Activated naive CD4-positive, alpha-beta T cell treated with anti-CD3 and anti-CD28 coated beads, Interleukin-2, amount 50 U/mL, for 72 hours (primary cell): Measurements from ENCODE around the gene RTN1. TPM values are rescaled to one million over a fixed set of nuclear protein-coding genes. Genes with fewer than 3 reads are reported as not detected.
A peak's percentile ranks its signal among the peaks of the same experiment; 100 is the strongest.

Experiments used
- ATAC-seq, 2 donors: fragments of 150-1000 bp; cut with Tn5 transposase; 2 replicates each; pipeline ENCODE4 v1.10.0; 2021; ENCODE audit warnings: mild to moderate bottlenecking in 2 of 2, moderate library complexity in 2 of 2
- DNase-seq, 2 donors: peaks; one replicate each; pipeline ENCODE4 v3.0.0; 2021 to 2022; ENCODE audit warnings: low spot score in 2 of 2
- H3K27ac Mint-ChIP-seq, 2 donors: one replicate each; pipeline ENCODE4 v1.8.0; 2022; ENCODE audit warnings: mild to moderate bottlenecking in 2 of 2, mixed read lengths in 2 of 2
- H3K36me3 Mint-ChIP-seq, 2 donors: one replicate each; pipeline ENCODE4 v1.8.0; 2022; ENCODE audit warnings: mixed read lengths in 2 of 2
- H3K9me3 Mint-ChIP-seq, 2 donors: one replicate each; pipeline ENCODE4 v1.8.0; 2022; ENCODE audit warnings: mixed read lengths in 2 of 2
- total RNA-seq, 2 donors: library from RNA; stranded (reverse); gene quantifications; one replicate each; pipeline ENCODE4 v1.2.3, GENCODE V29; 2022

The RTN1 gene, protein sequence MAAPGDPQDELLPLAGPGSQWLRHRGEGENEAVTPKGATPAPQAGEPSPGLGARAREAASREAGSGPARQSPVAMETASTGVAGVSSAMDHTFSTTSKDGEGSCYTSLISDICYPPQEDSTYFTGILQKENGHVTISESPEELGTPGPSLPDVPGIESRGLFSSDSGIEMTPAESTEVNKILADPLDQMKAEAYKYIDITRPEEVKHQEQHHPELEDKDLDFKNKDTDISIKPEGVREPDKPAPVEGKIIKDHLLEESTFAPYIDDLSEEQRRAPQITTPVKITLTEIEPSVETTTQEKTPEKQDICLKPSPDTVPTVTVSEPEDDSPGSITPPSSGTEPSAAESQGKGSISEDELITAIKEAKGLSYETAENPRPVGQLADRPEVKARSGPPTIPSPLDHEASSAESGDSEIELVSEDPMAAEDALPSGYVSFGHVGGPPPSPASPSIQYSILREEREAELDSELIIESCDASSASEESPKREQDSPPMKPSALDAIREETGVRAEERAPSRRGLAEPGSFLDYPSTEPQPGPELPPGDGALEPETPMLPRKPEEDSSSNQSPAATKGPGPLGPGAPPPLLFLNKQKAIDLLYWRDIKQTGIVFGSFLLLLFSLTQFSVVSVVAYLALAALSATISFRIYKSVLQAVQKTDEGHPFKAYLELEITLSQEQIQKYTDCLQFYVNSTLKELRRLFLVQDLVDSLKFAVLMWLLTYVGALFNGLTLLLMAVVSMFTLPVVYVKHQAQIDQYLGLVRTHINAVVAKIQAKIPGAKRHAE
- not detected for total RNA-seq

DNA sequence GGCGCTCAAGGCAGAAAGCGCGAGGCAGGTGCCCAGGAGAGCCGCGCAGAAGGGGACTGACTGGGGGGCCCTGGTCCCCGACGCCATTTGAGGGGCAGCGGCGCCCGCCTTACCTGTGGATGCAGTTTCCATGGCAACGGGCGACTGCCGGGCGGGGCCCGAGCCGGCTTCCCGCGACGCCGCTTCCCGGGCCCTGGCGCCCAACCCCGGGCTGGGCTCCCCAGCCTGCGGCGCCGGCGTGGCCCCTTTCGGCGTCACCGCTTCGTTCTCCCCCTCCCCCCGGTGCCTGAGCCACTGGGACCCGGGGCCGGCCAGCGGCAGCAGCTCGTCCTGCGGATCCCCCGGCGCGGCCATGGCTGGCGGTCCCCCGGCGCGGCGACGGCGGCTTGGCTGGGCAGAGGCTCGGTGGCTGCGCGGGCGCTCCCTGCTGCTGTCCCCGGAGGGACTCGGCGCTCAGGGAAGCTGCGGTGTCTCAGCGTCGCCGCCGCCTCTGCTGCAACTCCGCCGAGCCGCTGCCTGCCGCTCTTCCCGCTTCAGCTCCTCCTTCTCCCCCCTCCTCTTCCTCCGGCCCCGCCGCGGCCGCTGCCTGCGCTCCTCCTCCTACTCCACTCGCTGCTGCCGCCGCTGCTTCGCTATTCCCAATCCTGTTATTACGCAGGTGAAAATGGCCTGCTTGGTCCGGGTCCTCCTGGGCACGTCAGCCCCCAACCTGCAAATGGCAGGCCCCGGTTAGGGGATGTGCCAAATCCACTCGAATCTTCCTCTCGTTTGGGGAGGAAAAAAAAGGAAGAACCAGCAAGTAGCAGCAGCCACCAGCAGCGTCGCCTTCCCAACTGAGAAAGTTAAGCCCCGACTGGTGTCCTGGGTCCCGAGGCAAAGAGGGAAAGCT is at the start of gene RTN1:
Gene RTN1, minus strand, starts transcription at position 500 of the 889 bp plus-strand sequence. Its CDS starts 146 bp downstream, at position 354.
- H3K36me3 Mint-ChIP-seq: peaks cover 4 to 5% of the 10 kb centered on the region in 2 donors
- H3K27ac Mint-ChIP-seq: peak within 1 kb of the TSS; percentile 56 to 74
- peaks cover 0 to 4% of the 10 kb centered on the region in 2 donors for H3K9me3 Mint-ChIP-seq
- peak in 1 of 2 donors; percentile 82 for ATAC-seq
- DNase-seq: peak in 1 of 2 donors; percentile 24

DNA sequence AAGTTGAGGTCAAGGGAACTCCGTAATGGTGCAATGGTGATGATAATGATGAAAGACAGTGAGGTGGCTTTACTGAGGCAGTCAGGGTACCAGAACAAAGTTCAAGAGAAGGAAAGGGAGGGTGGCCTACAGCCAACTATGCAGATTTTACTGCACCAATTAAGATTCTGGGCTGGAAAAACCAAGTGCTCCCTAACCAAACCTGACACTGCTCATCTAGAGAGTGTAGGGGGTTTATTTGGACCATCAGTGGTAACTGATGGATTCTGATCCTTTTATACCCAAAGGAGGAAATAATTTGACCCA is 49.8 kb upstream of the RTN1 start:
- Mint-ChIP-seq H3K9me3 (peaks cover 0 to 6% of the 10 kb centered on the region in 2 donors), H3K27ac (no peak overlapping the region), H3K36me3 (peaks cover 0 to 18% of the 10 kb centered on the region in 2 donors)
- ATAC-seq (no peak), DNase-seq (no peak)

DNA sequence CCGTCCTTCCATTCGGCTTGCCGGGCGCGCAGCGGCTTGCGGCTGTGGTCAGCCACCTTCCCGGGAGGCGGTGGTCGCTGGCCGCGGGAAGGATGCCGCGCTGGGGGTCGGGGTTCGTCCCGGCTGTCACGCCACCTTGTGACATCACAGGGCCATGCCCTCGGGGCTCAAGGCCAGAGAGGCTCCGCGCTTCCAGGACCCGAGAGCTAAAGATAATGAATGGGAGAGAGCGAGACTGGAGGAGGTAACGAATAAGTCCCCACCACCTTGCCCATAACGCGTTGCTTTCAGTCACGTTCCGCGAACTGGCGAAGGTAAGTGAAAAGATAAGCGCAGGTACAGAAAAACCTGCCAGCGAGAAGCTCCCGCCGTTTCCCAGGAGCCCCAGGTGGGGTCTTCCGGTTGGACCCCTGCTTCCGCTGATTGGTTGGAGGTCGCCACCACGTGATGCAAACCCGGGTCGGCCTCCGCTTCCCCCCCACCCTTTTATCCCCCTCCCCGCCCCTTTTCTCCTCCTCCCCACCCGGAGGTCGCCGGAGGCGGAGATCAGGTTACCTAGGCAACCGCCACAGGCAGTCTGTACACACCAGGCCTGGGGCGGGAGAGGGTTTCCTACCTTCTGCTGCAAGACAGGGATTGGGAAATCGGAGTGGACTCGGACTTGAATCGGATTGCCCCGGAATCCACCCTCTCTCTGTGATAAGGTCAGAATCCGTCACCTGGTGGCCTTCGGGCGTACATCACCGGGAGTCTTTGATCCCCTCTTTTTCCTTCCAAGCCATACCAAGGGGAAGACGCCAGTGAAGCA is 49.2 kb upstream of the RTN1 start, which contains the start of gene LRRC9:
Gene LRRC9, plus strand, starts transcription at position 575 of the 808 bp plus-strand sequence.
- Mint-ChIP-seq H3K27ac (peak within 1 kb of the TSS in 1 of 2 donors; percentile 46), H3K9me3 (peaks cover 0 to 6% of the 10 kb centered on the region in 2 donors), H3K36me3 (peaks cover 0 to 19% of the 10 kb centered on the region in 2 donors)
- peak in 1 of 2 donors; percentile 7 for DNase-seq
- peak in 1 of 2 donors; percentile 34 for ATAC-seq

DNA sequence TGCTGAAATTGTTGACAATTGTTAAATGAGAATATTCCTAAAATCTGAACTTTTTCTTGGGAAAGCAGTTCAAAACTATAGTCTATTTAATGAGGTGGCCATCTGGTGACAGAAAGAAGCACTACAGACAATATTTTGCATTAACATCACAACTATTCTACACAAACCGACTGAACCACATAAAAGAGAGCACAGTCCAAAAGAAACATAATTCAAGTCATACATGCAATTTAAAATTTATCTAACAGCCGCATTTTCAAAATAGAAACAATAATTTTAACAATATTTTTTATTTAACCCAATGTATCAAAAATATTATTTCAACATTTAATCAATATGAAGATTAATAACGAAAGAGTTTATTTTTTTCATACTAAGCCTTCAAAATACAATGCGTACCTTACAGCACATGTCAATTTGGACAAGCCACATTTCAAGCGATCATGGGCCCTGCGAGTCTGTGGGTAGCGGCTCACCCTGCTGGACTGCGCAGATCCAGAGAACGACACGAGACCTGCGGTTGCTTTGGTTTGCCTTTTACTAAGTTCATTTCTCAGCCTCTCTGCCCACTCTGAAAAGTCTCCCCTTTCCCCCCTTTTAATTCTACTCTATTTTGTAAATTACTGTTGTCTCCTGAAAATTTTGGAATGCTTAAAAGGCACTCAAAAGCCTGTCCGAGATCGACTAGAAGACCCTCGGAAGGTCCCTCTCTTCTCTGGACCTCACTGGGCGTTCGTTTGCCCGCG is 48.4 kb upstream of the RTN1 start:
- Mint-ChIP-seq H3K36me3 (peaks cover 0 to 19% of the 10 kb centered on the region in 2 donors), H3K9me3 (peaks cover 0 to 6% of the 10 kb centered on the region in 2 donors), H3K27ac (no peak overlapping the region)
- DNase-seq (no peak), ATAC-seq (peak; percentile 55 to 65)

DNA sequence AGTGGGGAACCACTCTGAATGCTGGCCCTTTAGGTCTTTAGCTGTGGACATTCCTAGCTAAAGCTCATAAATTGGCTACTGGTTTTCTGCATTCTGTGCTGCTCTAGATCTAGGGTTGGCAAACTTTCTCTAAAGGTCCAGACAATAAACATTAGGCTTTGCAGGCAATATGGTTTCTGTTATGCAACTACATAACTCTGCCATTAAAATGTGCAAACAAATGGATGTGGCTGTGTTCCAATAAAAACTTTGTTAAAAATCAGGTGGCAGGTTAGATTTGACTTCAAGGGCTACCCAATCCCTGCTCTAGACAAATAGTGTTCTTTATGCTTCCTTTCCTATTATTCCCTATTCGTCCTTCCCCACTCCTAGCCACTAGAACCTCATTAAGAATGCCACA is 42.6 kb upstream of the RTN1 start:
- DNase-seq (no peak), ATAC-seq (no peak)
- H3K27ac Mint-ChIP-seq: no peak overlapping the region
- no peaks in the 10 kb centered on the region for H3K9me3 Mint-ChIP-seq
- peaks cover 0 to 13% of the 10 kb centered on the region in 2 donors for H3K36me3 Mint-ChIP-seq

DNA sequence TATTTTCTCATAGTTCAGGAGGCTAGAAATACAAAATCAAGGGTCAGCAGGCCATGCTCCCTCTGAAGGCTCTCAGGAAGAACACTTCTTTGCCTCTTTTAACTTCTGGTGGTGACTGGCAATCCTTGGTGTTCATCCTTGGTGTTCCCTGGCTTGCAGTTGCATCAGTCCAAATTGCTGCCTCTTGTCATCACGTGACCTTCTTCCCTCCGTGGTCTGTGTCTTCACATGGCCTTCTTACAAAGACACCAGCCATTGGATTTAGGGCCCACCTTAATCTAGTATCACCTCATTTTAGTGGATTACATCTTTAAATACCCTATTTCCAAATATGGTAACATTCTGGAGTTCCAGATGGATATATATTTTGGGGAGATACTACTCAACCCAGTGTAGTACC is 41.9 kb upstream of the RTN1 start:
- ATAC-seq (no peak), DNase-seq (no peak)
- Mint-ChIP-seq H3K27ac (no peak overlapping the region), H3K36me3 (peaks cover 0 to 13% of the 10 kb centered on the region in 2 donors), H3K9me3 (no peaks in the 10 kb centered on the region)

DNA sequence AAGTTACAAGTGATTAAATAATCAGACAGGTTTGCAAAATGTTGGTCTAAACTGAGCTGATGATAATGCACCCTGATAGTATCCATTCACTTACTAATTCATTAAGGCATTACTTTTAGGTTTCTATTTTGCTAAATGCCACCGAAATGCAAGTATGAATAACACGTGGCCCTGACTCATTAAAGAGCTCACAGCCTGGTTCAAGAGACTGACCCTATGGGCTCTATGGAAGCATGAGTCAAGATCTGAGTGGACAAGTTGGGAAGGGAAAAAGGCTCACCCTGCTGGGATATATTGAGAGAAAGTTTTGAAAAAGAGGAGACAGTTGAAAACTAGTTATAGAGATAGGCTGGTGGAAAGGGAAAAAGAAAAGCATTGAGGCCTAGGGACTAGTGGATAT is 34.6 kb upstream of the RTN1 start:
- ATAC-seq (no peak), DNase-seq (no peak)
- no peaks in the 10 kb centered on the region for H3K9me3 Mint-ChIP-seq
- no peaks in the 10 kb centered on the region for H3K36me3 Mint-ChIP-seq
- no peak overlapping the region for H3K27ac Mint-ChIP-seq

DNA sequence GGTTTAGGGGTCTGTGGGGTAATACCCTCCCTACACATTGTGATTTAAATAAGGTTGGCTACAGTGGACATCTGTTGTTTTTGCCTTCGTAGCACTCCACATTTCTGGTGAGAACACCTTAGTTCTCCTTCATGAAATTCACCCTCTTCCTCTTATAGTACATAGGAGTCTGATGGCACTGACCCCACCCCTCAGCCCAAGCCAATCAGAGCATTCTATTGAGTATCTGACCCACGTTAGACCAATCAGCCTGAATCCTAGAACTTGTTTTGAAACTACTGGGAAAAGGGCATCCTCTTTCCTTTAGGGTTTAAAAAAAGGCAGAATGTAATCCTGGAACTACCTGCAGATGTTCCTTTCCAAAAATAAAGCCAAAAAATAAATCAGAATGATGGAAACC is 33.6 kb upstream of the RTN1 start:
- DNase-seq: no peak
- no peak overlapping the region for H3K27ac Mint-ChIP-seq
- no peaks in the 10 kb centered on the region for H3K9me3 Mint-ChIP-seq
- no peaks in the 10 kb centered on the region for H3K36me3 Mint-ChIP-seq
- no peak for ATAC-seq

DNA sequence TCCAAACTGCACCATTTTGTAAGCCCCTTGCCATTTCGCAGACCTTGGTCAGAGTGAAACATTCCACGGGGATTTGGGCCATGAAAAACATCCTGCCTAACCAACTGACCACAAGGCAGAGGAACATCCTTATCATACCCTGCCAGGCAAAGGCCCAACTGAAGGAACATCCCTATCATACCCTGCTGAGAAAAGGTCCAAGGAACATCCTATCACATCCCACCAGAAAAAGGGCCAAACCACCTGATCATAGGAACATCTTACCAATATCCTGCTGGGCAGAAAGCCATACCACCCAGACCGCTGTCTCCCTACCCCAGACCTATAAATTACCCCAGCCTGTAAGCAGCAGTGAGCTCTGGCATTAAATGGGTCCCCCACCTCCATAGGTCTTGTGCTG is 30.0 kb upstream of the RTN1 start:
- Mint-ChIP-seq H3K9me3 (no peaks in the 10 kb centered on the region), H3K36me3 (no peaks in the 10 kb centered on the region), H3K27ac (no peak overlapping the region)
- ATAC-seq (no peak), DNase-seq (no peak)

DNA sequence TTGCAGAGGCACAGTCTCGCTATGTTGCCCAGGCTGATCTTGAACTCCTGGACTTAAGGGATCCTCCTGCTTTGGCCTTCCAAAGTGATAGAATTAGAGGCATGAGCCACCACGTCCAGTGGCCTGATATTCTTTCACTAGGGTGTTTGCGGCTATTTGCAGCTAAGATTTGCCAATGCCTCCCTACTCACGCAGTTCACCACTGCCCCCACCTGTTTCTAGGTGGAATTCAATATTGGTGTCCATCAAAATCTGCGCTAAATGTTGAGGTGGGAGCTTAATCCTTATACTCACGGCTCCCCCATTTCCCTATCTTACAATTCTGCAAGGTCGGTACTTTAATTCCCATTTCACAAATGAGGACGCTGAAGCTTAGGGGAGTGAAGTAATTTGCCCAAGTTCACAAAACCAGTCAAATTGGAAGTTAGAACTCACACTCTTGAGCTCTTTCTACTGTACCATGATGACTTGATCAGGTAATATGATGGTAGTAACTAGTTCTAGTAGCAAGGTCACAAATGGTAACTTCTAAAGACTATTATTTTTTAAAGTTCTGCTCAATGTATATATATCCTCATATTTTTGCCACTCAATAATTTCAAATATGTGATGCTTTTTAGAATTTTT is 27.3 kb upstream of the RTN1 start:
- no peak for ATAC-seq
- DNase-seq: peak in 1 of 2 donors; percentile 5
- H3K36me3 Mint-ChIP-seq: no peaks in the 10 kb centered on the region
- no peak overlapping the region for H3K27ac Mint-ChIP-seq
- H3K9me3 Mint-ChIP-seq: no peaks in the 10 kb centered on the region

DNA sequence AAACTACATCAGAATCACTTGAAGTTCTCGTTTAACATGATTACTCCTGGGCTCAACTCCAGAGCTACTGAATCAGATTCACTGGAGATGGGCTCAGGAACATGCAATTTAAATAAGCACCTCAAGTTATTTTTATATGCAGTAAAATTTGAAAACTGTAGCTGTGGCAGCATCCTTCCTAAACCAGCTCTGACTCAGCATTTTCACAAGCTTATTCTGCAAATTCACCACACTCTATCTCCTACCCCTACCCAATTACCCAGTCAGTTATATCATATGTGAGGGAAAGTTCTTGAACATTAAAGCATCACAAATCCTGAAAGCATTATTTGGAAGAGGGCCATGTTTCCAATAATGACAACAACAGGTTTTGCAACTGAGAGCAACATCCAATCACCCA is 25.1 kb upstream of the RTN1 start:
- Mint-ChIP-seq H3K27ac (no peak overlapping the region), H3K9me3 (no peaks in the 10 kb centered on the region), H3K36me3 (no peaks in the 10 kb centered on the region)
- DNase-seq (no peak), ATAC-seq (no peak)

DNA sequence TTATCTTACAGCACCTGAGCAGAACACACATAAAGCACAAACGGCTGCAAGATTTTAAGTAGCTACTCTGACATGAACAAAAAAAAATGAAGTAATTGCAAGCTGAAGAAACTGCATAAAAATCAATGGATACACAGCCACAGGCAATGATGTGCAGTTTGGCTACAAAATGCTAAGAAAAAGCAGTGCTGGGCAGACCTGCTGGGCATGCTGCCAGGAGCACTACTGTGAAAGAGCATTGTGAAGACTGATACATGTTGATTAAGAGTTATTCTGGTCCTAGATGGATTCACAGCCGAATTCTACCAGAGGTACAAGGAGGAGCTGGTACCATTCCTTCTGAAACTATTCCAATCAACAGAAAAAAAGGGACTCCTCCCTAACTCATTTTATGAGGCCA is 20.1 kb upstream of the RTN1 start:
- Mint-ChIP-seq H3K9me3 (no peaks in the 10 kb centered on the region), H3K36me3 (no peaks in the 10 kb centered on the region), H3K27ac (no peak overlapping the region)
- no peak for DNase-seq
- no peak for ATAC-seq

DNA sequence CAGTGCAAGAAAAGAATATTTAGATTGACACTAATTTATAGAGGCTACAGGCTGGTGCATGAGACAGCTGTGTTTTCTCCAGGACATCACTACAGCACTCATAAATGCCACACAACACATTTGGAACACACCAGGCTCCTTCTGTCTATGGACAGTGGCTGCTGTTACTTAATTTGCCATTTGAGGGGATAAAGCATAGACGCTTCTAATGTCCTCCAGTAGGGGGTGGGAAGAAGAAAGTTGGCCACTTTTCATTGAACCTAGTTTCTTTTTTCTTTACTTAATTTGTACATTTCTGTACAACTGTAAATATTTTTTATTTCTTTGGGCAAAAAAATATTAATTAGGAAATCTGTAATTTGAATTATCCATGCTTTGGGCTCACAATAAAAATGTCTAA is 12.4 kb upstream of the RTN1 start:
- no peak overlapping the region for H3K27ac Mint-ChIP-seq
- no peak for DNase-seq
- H3K9me3 Mint-ChIP-seq: peaks cover 11 to 13% of the 10 kb centered on the region in 2 donors
- ATAC-seq: no peak
- H3K36me3 Mint-ChIP-seq: peaks cover 0 to 21% of the 10 kb centered on the region in 2 donors

DNA sequence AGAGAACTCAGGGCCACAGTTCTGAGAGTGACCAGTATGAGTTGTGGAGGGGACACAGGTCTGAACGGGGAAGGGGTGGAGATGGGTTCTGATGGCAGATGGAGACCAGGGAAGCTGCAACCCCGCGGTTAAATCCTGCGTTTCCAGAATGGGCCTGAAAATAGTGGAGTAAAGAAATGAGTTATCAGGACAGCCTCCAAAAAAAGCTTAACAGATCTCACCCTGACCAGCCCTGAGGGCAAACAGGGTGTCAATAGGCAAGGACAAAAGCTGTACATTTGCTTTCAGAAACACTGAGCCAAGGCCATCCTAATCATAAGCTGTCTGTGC is 555 bp upstream of the RTN1 start:
- peaks cover 0 to 4% of the 10 kb centered on the region in 2 donors for H3K9me3 Mint-ChIP-seq
- ATAC-seq (peak in 1 of 2 donors; percentile 13), DNase-seq (no peak)
- peak overlapping the region in 1 of 2 donors; percentile 56 for H3K27ac Mint-ChIP-seq
- H3K36me3 Mint-ChIP-seq: peaks cover 4 to 5% of the 10 kb centered on the region in 2 donors
